NAMALWA (cell line): Measurements from ENCODE around the gene NTF3.

Experiments used
- DNase-seq: peaks from one replicate; pipeline ENCODE4 v3.0.0-alpha.2; 2015; ENCODE audit warnings: low spot score

Gene NTF3

DNA sequence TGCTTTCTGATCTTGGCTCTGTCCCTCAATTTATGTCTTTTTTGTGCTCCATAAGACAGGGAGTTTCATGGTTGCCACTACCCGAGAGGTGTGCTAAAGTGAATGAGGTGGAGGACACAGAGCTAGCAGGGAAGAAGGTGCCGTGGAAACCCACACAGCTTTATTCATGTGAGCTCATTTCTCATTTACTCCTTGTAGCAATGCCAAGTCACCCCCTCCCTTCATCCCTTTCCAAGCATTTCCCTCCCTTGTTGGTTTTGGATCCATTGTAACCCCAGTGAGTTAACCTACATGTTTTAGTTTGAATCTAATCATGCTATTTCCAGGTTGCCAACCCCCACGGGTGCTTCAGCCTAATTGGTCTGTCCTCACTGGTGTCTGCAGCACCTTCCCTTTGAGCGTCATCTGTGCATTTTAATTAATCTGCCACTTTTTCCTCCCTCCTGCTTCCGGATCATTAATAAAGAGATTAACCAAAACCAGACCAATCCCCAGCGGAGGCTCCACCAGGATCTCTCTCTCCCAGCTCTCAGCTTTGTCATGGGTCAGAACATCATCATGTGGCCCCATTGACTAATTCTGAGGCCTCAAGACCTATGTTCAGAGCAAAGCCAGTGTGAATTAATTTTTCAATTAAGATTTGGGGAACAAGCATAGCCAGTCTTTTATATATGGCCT lies 56.2 kb downstream of the NTF3 start:
- DNase-seq = no peak

DNA sequence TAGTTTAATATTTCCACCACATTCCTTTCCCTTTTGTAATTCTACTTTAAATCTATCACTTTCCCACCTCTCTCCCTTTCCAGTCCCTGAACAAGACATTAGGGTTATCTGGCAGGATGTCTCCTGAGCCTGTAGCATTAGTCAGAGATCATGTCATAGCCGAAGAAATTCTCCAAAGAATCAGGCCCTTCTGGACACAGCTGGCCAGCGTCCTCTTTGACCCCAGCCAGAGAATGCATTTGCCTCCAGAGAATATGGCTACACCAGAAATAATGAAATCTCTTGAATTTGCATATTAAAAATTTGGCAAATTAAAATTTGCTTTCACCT lies 56.7 kb downstream of the NTF3 start:
- no peak for DNase-seq

DNA sequence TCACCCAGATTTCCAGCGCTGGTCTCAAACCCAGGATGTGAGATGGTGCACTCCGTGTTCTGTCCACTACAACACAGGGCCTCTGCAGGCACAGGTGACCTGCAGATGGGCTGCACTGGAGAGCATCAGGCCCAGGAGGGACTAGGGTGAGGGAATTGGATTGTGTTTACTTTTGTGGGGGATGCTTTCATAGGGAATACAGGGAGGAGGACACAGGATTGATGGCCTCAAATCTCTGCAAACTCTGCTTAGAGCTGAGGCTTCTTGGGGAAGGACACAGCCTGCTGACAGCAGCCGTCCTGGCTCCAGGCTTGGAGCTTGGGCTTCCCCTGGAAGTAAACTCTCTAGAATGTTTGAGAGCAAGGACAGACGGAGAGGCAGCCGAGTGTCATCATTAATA lies 57.1 kb downstream of the NTF3 start:
- no peak for DNase-seq

DNA sequence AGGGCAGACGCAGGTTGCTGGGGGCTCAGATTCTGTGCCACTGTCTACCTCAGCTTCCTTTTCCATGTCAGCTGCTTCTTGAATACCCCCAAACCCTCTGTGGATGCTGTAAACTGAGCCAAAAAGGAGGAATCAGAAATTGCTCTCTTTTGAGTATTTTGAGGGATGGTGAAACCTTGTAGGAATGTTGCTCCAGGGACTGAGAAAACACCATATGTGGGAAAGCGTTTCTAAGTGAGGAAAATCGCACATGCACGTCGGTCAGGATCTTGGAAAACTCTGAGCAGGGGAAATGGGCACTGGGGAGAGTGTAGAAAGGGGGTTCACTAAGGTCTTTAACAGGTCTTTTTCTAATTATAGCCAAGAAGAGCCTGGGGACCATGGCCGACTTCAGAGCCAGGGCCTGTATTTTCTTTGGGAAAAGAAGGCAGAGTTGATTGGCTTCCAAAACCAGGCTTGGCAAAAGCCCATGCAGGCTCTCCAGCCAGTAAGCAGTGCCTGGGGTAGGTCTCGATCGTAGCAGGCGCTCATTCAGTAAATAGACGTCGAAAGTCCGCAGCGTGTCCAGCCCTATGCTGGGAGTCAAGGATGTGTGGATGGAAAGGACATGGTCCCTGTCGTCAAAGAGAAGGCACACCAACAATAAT lies 58.0 kb downstream of the NTF3 start:
- no peak for DNase-seq

DNA sequence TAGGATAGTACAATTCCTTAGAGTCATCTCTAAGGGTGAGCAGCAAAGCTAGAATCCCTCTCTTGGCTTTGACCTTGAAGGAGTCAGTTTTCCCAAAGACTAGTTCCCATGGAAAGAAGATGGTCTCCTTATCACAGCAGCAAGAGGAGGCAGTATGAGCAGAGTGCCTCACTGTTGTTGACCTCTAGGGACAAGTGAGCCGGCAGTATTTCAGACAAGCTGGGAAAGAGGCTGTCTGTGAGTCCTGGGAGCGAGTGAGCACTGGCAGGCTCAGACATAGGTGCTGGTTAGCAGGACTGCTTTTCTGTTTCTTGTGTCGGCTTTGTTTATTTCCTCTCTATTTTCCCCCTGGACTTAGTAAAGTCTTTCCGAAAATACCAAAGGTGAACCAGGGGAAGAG lies 60.7 kb downstream of the NTF3 start:
- no peak for DNase-seq

DNA sequence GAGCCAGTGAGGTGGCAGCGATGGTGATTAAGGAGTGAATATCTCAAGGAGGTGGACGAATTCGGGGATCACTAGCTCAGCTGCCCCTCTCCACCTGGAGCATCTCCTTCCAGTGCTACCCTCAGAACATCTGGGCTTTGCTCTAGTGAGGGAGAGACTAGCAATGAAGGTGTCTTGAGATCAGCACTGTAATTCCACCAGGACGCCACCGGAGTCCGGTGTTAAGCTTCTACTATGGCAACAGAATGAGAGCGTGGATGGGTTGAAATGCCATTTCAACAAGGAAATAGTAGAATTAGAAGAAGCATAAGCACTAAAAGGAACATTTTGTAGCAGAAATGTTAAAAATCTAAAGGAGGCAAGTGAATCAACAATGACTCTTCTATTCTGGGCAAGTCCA lies 61.1 kb downstream of the NTF3 start:
- no peak for DNase-seq

DNA sequence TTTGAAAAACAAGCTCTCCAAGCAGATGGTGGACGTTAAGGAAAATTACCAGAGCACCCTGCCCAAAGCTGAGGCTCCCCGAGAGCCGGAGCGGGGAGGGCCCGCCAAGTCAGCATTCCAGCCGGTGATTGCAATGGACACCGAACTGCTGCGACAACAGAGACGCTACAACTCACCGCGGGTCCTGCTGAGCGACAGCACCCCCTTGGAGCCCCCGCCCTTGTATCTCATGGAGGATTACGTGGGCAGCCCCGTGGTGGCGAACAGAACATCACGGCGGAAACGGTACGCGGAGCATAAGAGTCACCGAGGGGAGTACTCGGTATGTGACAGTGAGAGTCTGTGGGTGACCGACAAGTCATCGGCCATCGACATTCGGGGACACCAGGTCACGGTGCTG lies 62.4 kb downstream of the NTF3 start:
- no peak for DNase-seq

DNA sequence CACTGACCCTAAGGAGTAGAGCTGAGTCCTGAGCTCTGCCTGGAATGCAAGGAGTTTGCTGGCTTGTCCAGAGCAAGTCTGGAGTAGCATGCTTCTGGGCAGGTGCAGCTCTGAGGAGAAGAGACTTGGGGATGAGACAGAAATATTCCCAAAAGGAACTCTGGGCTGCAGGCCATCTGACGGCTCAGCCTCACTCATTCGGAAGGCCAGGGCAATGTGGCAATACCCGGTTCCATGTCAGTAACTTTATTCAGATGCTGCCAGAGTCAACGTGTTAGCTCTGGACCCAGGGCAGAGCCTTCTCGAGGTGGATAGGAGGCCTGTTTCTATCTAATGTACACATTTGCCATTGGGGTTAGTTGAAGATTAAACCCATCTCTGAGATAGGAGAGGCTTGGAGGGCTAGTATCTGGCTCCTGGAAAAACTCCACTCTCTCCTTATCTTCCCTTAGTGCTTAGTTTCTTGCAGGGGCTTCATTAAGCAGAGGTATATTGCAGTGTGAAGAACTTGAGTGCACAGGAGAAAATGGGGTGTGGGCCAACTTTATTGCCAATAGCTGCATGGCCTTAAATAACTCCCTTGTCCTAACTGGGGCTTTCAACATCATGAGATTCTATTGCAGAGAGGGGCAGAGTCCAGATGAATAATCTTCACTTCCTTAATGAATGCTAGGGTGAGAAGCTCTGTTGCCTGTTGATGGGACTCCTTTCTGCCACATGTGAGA lies 65.6 kb downstream of the NTF3 start:
- no peak for DNase-seq

DNA sequence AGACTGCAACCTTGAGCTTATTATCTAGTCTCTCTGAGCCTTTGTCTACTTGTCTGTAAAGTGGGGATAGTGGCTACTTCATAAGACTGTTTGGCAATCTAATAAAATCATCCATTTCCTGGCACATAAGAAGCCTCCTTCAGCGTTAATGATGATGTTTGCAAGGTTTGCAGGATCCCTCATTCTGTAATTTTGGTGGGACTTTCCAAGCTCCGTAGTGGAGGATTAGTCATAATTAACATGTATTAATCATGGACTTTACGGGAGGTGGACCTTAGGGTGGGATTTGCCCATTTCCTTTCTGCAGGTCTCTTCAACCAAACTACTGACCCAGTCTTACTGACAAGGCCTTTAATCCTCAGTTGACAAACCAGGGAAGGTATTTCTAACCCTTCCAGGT lies 66.2 kb downstream of the NTF3 start:
- no peak for DNase-seq

DNA sequence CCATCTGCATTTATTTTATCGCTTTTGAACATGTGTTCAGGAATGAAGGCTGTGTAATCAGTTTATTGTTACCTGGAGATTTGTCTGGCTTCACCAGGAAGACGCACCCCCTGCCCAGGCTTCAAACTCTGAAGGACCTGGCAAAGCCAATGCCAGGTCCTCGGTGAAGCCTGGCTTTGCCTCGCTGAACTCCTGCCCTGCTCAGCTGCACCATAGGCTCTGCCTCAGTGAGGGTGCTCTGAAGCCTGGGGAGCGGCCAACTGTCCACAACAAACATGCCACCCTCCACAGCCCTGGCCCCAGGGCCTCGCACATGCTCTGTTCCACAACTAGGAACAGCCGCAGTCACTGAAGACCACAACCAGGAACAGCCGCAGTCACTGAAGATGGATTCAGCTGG lies 66.9 kb downstream of the NTF3 start:
- no peak for DNase-seq

DNA sequence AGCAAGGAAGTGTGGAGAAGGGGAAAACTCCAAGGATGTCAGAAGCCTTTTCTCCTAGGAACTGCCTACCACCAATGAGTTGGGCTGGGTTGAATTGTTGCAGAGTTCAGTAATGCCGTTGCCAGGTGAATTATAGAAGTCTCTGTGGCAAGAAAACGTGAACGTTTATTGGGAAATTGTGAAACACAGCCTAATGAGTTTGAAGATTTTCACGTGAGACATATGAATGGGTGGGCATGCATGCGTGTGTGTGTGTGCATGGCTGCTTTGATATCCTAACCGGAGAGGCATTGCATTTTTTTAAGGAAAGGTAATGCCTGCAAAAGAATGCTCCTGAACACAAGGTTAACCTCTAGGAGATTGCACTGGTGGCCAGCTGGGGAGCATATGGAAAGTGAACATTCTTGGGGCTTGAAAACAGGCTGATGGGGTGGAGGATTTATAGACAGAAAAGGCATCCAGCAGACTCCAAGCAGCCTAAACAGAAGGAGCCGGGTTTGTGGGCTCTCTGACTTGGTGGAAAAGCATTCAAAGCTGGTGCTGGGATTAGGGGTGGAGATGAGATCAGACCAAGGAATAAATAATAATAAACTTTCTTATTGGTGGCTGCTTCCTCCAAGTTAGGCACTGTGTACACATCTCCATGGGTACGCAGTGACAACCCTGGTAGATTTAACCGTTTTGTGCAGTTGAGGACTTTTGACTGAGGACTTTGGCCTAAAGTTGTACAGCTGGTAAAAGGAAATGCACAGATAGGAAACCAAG lies 67.8 kb downstream of the NTF3 start:
- no peak for DNase-seq

DNA sequence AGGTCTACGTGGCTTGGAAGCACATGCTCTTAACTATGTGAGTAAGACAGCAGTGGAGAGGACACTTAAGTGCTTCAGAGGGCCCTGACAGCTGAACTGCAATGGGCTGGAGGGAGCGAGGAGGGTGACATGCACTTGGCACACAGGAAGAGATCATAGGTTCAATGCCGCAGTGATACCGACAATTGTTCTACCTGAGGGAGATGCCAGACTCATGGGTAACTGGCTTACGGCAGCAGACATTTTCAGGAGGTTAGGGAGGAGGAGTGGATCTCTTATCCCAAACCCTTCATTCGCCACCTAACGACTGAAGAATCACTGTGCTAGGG lies 68.4 kb downstream of the NTF3 start:
- DNase-seq = no peak

DNA sequence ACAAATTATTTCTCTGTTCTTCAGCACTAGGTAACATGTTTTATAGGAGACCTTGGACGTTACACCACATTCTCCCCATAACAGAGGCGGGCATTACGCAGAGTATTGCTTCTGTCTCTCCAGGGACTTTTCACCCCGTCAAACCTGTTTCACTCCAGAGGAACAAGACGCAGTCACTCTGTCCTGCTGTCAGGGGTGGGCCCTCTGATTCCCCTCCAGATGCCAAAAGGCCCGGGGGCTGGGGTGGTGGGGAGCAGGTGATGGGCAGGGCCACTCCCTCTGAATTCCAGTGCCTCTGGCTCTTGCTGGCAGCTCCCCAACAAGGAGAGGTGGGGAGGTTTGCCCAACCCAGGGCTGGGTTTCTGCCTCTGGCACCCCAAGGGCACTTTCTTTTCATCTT lies 71.9 kb downstream of the NTF3 start:
- DNase-seq = no peak

DNA sequence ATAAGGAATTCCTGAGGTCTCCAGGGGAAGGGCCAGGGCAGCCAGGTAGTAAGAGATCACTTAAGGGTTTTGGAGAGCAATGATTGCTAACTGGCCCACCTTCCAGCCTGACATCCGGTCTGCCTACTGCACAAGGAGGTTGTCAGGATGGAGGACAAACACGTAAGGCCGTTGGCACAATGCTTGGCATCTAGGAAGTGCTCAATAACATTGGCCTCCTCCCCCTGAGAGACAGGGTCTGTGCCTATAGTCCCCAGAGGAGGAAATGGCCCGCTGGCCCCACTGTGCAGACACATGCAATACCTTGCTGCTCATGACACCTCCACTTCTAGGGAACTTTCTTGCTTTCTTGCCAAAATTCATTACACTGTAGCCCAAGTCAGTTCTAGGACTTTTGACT lies 73.2 kb downstream of the NTF3 start:
- DNase-seq = no peak

DNA sequence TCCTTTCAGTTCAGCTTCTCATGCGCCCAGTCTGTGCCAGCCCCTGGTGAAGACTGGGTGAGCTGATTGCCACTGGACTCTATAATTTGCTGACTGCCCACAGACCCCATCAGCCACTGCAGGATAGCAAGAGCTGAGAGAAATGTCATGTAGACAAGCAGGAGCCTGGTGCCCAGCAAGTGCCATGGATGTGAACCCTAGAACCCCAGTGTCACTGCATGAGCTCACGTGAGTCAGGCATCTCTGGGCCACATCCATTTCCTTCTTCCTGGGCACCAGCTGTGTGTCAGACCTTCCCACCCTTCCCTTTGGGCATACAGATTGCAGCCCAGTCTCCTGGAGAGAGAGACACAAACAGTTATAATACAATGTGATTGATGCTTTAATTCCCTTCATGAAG lies 73.8 kb downstream of the NTF3 start:
- DNase-seq = no peak

DNA sequence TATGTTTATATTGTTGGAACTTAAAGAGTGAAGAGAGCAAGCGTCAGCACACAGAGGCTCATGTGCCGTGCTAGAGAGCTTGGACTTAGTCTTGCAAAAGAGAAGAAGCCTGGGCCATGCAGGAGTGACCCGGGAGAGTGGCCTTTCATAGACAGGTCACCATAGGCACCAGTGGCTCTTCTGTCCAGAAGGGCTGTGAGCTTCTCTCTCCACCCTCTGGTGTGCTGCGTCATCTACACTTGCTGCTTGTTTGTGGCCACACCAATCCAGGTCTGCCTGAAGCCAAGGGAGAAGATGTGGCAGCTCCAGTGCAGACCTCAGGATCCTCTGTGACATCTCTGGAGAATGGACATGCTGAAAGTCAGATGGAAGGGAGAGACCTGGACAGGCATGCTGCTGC lies 74.4 kb downstream of the NTF3 start:
- no peak for DNase-seq

DNA sequence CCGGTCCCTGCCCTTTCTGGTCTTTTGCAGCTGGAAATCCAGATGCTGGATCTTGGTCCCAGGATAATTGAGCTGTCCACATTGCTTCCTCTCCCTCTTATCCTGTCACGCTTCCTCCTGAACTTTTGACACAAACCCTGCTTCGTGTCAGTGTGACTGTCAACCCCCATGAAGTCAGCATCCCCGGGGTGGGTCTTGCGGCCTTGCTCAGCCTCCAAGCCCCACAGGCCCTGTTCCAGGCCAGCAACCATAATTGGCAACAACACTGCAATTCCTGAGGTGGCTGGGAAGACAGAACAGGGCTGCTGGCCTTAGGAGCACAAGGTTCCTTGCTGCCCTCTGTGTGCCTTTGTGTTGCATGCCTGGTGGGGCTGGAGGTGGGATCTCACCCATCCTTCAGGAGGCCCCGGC lies 74.9 kb downstream of the NTF3 start:
- no peak for DNase-seq

DNA sequence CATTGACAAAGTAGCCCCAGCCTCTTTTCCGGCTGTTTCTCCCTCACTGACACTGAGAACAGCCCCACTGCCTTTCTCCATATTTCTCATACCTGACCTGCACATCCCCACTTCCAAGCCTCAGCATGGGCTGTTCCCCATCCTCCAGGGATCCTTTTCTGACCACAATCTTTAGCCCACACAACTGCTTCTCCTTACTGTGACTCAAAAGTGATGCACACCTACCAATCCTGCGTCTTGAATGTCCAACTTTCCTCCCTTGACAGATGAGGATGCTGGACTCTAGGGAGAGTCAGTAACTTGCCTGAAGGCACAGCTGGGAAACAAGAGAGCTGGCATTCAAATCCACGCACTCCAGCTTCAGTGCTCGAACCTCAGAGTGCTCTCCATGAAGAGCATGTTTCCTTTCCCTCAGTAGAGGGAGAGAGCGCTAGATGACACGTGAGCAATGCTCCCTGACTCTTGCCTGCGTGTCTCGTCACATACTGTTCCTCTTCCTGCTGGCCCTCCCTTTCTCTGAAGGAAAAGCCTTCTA lies 75.6 kb downstream of the NTF3 start:
- DNase-seq = no peak

DNA sequence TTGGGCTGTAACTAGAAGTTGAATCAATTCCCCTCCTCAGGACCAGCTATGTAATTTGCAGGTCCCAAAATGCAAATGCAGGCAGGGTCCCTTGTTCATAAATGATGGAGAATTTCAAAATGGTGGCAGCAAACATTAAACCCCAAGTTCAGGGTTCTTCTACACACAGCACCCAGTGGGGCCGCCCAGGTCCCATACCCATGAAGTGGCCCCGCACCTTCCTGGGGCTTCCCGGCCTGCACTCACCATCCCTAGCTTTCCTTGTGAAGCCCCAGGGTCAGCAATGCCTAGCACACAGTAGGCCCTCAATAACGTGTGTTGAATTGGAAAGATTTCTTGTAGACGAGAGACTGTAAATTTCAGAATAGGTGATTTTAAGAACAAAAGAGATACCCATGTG lies 76.0 kb downstream of the NTF3 start:
- DNase-seq = no peak

DNA sequence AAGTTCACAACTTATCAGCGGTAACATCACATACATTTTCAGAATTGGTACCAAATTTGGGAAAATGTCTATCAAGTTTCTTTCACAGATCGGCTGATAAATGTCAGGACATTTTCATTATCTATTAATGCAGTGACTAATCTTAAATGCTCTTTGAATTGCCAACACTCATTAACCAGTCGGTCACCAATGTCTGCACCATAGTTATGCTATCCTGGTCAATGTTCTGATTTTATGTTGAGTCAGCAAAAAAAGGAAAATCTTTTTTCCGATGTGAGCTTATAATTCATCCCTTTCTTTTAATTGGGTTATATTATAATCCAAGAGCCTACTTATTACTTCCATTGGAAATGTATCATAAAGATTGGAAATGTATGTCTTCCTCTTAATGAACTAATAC lies 77.2 kb downstream of the NTF3 start:
- DNase-seq = no peak

DNA sequence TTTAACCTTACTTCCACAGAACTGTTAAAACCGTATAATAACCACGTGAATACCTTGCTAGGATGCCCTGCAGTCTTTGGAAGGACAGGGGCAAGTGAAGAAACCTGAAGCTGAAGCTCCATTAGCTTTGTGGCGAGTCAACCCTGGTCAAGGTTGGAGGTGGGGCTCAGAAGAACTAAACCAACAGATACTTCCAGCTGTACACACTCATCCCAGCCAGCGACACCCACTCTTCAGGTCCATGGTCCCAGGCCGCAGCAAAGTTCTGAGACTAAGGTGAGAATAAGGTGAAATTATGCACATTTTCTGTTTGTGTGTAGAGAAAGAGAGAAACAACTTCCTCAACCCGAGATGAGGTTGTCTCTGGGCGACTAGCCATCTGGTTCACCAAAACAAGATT lies 77.6 kb downstream of the NTF3 start:
- DNase-seq = no peak

DNA sequence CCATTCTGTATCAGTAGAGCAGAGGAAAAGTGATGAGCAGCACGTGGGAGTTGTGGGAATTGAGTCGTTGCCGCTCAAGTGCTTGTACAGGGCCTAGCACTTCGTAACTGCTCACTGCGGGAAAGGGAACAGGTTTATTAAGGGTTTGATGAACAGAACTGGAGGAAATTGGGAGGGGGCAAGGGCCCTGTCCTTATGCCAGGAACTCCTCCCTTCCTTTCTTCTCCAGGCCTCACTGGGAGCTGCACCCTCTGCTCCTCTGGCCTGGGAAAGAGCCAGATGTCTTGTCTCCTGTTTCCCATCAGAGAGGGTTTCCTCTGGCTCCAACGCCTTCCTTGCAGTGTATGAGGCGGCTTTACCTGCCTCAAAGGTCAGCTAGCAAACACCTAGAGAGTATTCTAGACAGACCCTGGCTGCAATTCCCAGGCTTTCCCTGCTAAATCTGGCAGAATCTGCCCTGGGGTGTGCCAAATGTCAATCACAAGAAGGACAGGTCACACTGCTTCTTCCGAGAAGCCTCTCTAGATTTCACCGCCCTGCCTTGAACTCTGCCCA lies 78.4 kb downstream of the NTF3 start:
- DNase-seq = no peak

DNA sequence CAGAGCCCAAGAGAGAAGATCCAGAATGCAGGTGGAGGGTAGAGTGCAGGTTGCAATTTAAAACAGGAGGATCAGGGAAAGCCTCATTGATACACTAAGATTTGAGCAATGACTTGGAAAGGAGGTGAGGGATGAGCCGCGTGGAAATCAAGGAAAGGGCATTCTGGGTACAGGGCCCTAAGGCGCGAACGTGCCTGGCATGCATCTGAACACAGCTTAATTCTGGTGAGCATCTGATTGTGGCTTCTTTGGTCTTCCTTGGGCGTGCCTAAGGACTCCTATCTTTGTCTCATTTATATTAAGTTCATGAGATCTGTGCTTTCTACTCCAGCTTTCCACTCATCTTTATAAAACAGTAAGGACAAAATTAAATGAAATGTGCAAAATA lies 79.3 kb downstream of the NTF3 start:
- no peak for DNase-seq
